ENCODE data around the gene KCNG1.

- TF ChIP-seq CTCF (IDR thresholded peaks at IDR 0.05; ENCODE audit: low read length): no peak
- TF ChIP-seq EZH2phosphoT487 (IDR thresholded peaks at IDR 0.05; ENCODE audit: low read length): no peak
These were observed 17.7 kb downstream of the KCNG1 start for GRCh38 chr20:51005214-51005613.
